H1 (cell line): ENCODE measurements around the gene KCNJ3. TPM values are rescaled to one million over a fixed set of nuclear protein-coding genes. Genes with fewer than 3 reads are reported as not detected.

Experiments
- CTCF ChIA-PET: fragments of 300-600 bp; sonication (Branson Sonifier 250); formaldehyde crosslinking; loops from one replicate; lab custom pipeline; 2021; ENCODE audit not compliant: partially characterized antibody; lab: Charles Lee
- POLR2A ChIA-PET: fragments of 300-600 bp; sonication (Branson Sonifier 250); formaldehyde crosslinking; loops from one replicate; lab custom pipeline; 2021; ENCODE audit warnings: inconsistent platforms; ENCODE audit not compliant: partially characterized antibody; lab: Charles Lee
- DNase-seq, 2 experiments: peaks; one replicate each; pipeline versions ENCODE4 v3.0.0 to v3.0.0-alpha.2; 2010 to 2022; ENCODE audit warnings: low spot score in 2 of 2, low read depth in 1 of 2, mixed read lengths in 1 of 2
- FAIRE-seq: peaks from 2 replicates; lab custom pipeline; 2011; peaks lifted over from hg19 to GRCh38; lab: Jason Lieb, UNC
- H2AFZ ChIP-seq: 2 replicates; pipeline ENCODE4 v1.8.1; 2012; ENCODE audit warnings: low read length, inconsistent platforms
- H2AK5ac ChIP-seq: 2 replicates; pipeline ENCODE4 v1.6.1; 2013; ENCODE audit warnings: low read depth, low read length
- H2BK120ac ChIP-seq: replicated peaks from 2 replicates; pipeline ENCODE3; 2013; ENCODE audit warnings: low read depth, low read length, inconsistent platforms
- H2BK12ac ChIP-seq: 2 replicates; pipeline ENCODE4 v1.6.1; 2013; ENCODE audit warnings: low read depth, low read length
- H2BK15ac ChIP-seq: 2 replicates; pipeline ENCODE4 v1.6.1; 2013; ENCODE audit warnings: low read length
- H2BK20ac ChIP-seq: 2 replicates; pipeline ENCODE4 v1.6.1; 2013; ENCODE audit warnings: low read length
- H2BK5ac ChIP-seq: 2 replicates; pipeline ENCODE4 v1.6.1; 2013; ENCODE audit warnings: low read depth, low read length
- H3K14ac ChIP-seq: 2 replicates; pipeline ENCODE4 v1.6.1; 2013; ENCODE audit warnings: inconsistent platforms; ENCODE audit not compliant: insufficient read length
- H3K18ac ChIP-seq: 2 replicates; pipeline ENCODE4 v1.6.1; 2013; ENCODE audit warnings: low read length; ENCODE audit errors: extremely low read depth
- H3K23ac ChIP-seq: 2 replicates; pipeline ENCODE4 v1.6.1; 2013; ENCODE audit warnings: inconsistent platforms; ENCODE audit not compliant: insufficient read length
- H3K23me2 ChIP-seq: 2 replicates; pipeline ENCODE4 v1.6.1; 2013; ENCODE audit warnings: low read depth, low read length
- H3K27ac ChIP-seq: 2 replicates; pipeline ENCODE4 v1.6.1; 2011; ENCODE audit warnings: low read depth, low read length, inconsistent platforms
- H3K27me3 ChIP-seq, 4 experiments: replicated peaks in 1 of 4; 1 replicate in 1 of 4; 2 replicates in 3 of 4; pipeline versions ENCODE4 v1.6.1 to v1.8.1; 2011 to 2013; ENCODE audit warnings: low read length in 3 of 4, mild to moderate bottlenecking in 3 of 4, inconsistent platforms in 2 of 4, mixed read lengths in 2 of 4, moderate library complexity in 1 of 4; ENCODE audit not compliant: control insufficient read depth in 3 of 4, insufficient read depth in 3 of 4; ENCODE audit errors: extremely low read depth in 1 of 4
- H3K36me3 ChIP-seq, 4 experiments: 2 replicates each; pipeline versions ENCODE4 v1.6.1 to v1.8.1; 2011 to 2013; ENCODE audit warnings: mild to moderate bottlenecking in 4 of 4, low read length in 3 of 4, moderate library complexity in 2 of 4, control low read depth in 1 of 4, inconsistent platforms in 1 of 4; ENCODE audit not compliant: insufficient read depth in 4 of 4, control insufficient read depth in 2 of 4
- H3K4ac ChIP-seq: replicated peaks from 2 replicates; pipeline ENCODE3; 2013; ENCODE audit warnings: low read length, low read depth, mixed read lengths, inconsistent platforms; ENCODE audit not compliant: insufficient read length
- H3K4me1 ChIP-seq, 4 experiments: replicated peaks in 1 of 4; 1 replicate in 1 of 4; 2 replicates in 3 of 4; pipeline versions ENCODE4 v1.6.1 to v1.8.1; 2011 to 2013; ENCODE audit warnings: low read length in 3 of 4, inconsistent platforms in 2 of 4, mixed read lengths in 1 of 4; ENCODE audit not compliant: insufficient read depth in 4 of 4, control insufficient read depth in 3 of 4
- H3K4me2 ChIP-seq, 2 experiments: 2 replicates each; pipeline versions ENCODE4 v1.6.1 to v1.8.1; 2011 to 2013; ENCODE audit warnings: low read depth in 2 of 2, low read length in 2 of 2, control low read depth in 1 of 2, inconsistent platforms in 1 of 2, mild to moderate bottlenecking in 1 of 2; ENCODE audit not compliant: insufficient read depth in 1 of 2
- H3K4me3 ChIP-seq, 4 experiments: fragments of 200-600, 300-600 bp in 1 of 4; sonication (generic), shearing (Covaris generic), sonication (Bioruptor Twin) in 1 of 4; 2 replicates each; pipeline versions ENCODE4 v1.5.1 to v1.8.1; 2011 to 2016; ENCODE audit warnings: low read length in 4 of 4, low read depth in 3 of 4, control low read depth in 2 of 4, inconsistent platforms in 2 of 4, mild to moderate bottlenecking in 2 of 4, mixed read lengths in 1 of 4, moderate library complexity in 1 of 4; ENCODE audit not compliant: insufficient read depth in 2 of 4; ENCODE audit errors: extremely low read depth in 1 of 4
- H3K56ac ChIP-seq: replicated peaks from 2 replicates; pipeline ENCODE3; 2013; ENCODE audit warnings: low read depth, mild to moderate bottlenecking, mixed read lengths, low read length, inconsistent platforms; ENCODE audit not compliant: insufficient read length
- H3K79me1 ChIP-seq: 2 replicates; pipeline ENCODE4 v1.6.1; 2013; ENCODE audit warnings: low read depth, low read length, control low read depth
- H3K79me2 ChIP-seq, 2 experiments: 2 replicates each; pipeline versions ENCODE4 v1.6.1 to v1.8.1; 2012 to 2013; ENCODE audit warnings: low read length in 2 of 2, mild to moderate bottlenecking in 2 of 2, inconsistent platforms in 1 of 2; ENCODE audit not compliant: insufficient read depth in 2 of 2, control insufficient read depth in 1 of 2
- H3K9ac ChIP-seq, 4 experiments: replicated peaks in 1 of 4; 1 replicate in 1 of 4; 2 replicates in 3 of 4; pipeline versions ENCODE4 v1.6.1 to v1.8.1; 2011 to 2013; ENCODE audit warnings: low read depth in 3 of 4, low read length in 3 of 4, control low read depth in 2 of 4, mild to moderate bottlenecking in 2 of 4, moderate library complexity in 2 of 4, inconsistent platforms in 1 of 4; ENCODE audit errors: extremely low read depth in 1 of 4
- H3K9me3 ChIP-seq, 2 experiments: 2 replicates each; pipeline versions ENCODE4 v1.6.1 to v1.8.1; 2012 to 2013; ENCODE audit warnings: mild to moderate bottlenecking in 2 of 2, moderate library complexity in 2 of 2, control low read depth in 1 of 2, inconsistent platforms in 1 of 2, low read depth in 1 of 2, low read length in 1 of 2, mixed read lengths in 1 of 2; ENCODE audit not compliant: insufficient read depth in 2 of 2
- H4K20me1 ChIP-seq, 2 experiments: replicated peaks in 1 of 2; 2 replicates each; pipeline versions ENCODE3 to v1.8.1; 2011 to 2013; ENCODE audit warnings: inconsistent platforms in 2 of 2, low read length in 2 of 2, mild to moderate bottlenecking in 1 of 2; ENCODE audit not compliant: insufficient read depth in 2 of 2, control insufficient read depth in 1 of 2
- H4K5ac ChIP-seq: 2 replicates; pipeline ENCODE4 v1.6.1; 2013; ENCODE audit warnings: low read length, low read depth, mixed read lengths, inconsistent platforms; ENCODE audit not compliant: insufficient read length
- H4K8ac ChIP-seq: 2 replicates; pipeline ENCODE4 v1.8.0; 2013; ENCODE audit warnings: mild to moderate bottlenecking, moderate library complexity, low read length, inconsistent platforms; ENCODE audit not compliant: insufficient read depth; ENCODE audit errors: extremely low read depth
- H4K91ac ChIP-seq: replicated peaks from 2 replicates; pipeline ENCODE3; 2013; ENCODE audit warnings: low read length, mixed read lengths, inconsistent platforms; ENCODE audit not compliant: insufficient read length
- PHF8 ChIP-seq: fragments of 200-600 bp; sonication (generic); conservative IDR thresholded peaks from 2 replicates; pipeline ENCODE4 v1.7.1; 2012; ENCODE audit warnings: low read depth, mild to moderate bottlenecking, inconsistent platforms, low read length, moderate library complexity
- SP4 ChIP-seq: IDR thresholded peaks from 2 replicates; pipeline ENCODE4 v1.6.1; 2012; ENCODE audit warnings: low read length, inconsistent platforms
- WGBS, 2 experiments: shearing (Covaris generic) in 1 of 2; methylation state at CpG; one replicate each; pipeline versions ENCODE4 v1.1.6 to v1.1.7; 2013 to 2015; ENCODE audit warnings: low lambda C conversion rate in 2 of 2, mixed read lengths in 2 of 2, inconsistent platforms in 1 of 2, low coverage in 1 of 2, missing lambda C conversion rate in 1 of 2; ENCODE audit not compliant: insufficient replicate concordance in 2 of 2, insufficient coverage in 1 of 2, insufficient read length in 1 of 2; ENCODE audit errors: extremely low coverage in 1 of 2, missing lambda C conversion rate in 1 of 2; 5-methylcytosine and 5-hydroxymethylcytosine counted together
- polyA plus RNA-seq, 7 experiments: library from polyadenylated mRNA; depleted of rRNA in 3 of 7; stranded (reverse) in 5 of 7; unstranded in 2 of 7; fragments of >200 nt in 5 of 7; fragments of 200-250 nt in 2 of 7; gene quantifications; 1 replicate in 5 of 7; 2 replicates in 1 of 7; 4 replicates in 1 of 7; pipeline versions ENCODE4 v1.2.1 to v1.2.3, GENCODE V29; 2011 to 2013; ENCODE audit warnings: missing spikeins in 2 of 7, mixed read lengths in 2 of 7
- total RNA-seq: library from RNA; stranded (reverse); fragmentation: NEBNext Ultra II Directional; extraction: Animal tissue kit (Norgen Biotek cat#: 25700); gene quantifications from 2 replicates; pipeline ENCODE4 v1.2.1, GENCODE V29; 2021

The KCNJ3 gene
- total and polyA plus RNA-seq, 2 of the 8 experiments (the other 6 are each of a cell fraction or from before 2014, with no cell fraction given), result 0.11 to 0.50 TPM

DNA sequence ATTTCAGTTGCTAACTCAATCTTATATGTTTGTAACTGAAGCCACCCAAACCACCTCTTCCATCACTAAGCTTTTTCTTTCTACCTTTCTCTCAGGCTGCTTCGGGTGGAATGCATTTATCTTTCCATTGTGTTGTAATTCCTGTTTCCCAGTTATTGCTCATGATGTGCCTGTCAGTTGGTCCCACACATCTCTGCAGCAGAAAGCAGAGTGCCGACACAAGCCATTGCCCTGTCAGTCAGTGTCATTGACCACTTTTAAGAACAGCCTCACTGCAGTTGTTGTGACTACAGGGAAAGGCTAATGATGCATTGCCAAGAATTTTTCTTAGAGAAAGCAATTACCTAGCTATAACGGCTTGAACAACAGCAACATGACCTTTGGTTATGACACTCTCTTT is 24.8 kb upstream of the KCNJ3 start:
- Histone ChIP-seq H3K9me3 (no peaks in the 10 kb centered on the region), H3K4me3 (no peak overlapping the region), H2AFZ (no peak overlapping the region), H2BK12ac (no peak overlapping the region), H4K5ac (no peak overlapping the region), H4K20me1 (no peaks in the 10 kb centered on the region), H3K23ac (no peak overlapping the region), H3K79me1 (no peaks in the 10 kb centered on the region), H2BK5ac (no peak overlapping the region), H3K14ac (no peak overlapping the region), H2BK20ac (no peak overlapping the region), H2BK120ac (no peak overlapping the region), H3K4ac (no peak overlapping the region), H3K27ac (no peak overlapping the region), H3K56ac (no peak overlapping the region), H2AK5ac (no peak overlapping the region), H3K27me3 (no peaks in the 10 kb centered on the region), H3K18ac (no peak overlapping the region), H3K79me2 (no peaks in the 10 kb centered on the region), H4K91ac (no peak overlapping the region), H3K23me2 (no peaks in the 10 kb centered on the region), H3K4me2 (no peak overlapping the region), H4K8ac (no peak overlapping the region), H3K4me1 (no peaks in the 10 kb centered on the region), H2BK15ac (no peak overlapping the region), H3K36me3 (no peaks in the 10 kb centered on the region), H3K9ac (no peak overlapping the region)
- POLR2A ChIA-PET, result no interaction called here
- no peak for TF ChIP-seq SP4
- TF ChIP-seq PHF8, result no peak
- 96% methylated on average over 3 of the region's 3 CpGs; no CpG with 5 or more reads in 1 of the 2 experiments for WGBS, 2 experiments
- no peak for DNase-seq
- CTCF ChIA-PET, result interaction anchor here (0.7 kb wide), 1 partner anchor 36 kb away, joined by 3 read pairs; no protein-coding TSS in a partner anchor
- no peak for FAIRE-seq
